Colonic mucosa (tissue), 4 donors: ENCODE results near the gene TFDP2. TPM values are rescaled to one million over a fixed set of nuclear protein-coding genes. Genes with fewer than 3 reads are reported as not detected.

Source experiments
- DNase-seq: peaks from one replicate; pipeline ENCODE4 v3.0.0-alpha.2; 2020
- H3K27ac ChIP-seq: fragments of 200-600 bp; one replicate; pipeline ENCODE4 v1.8.0; 2021
- H3K27me3 ChIP-seq: fragments of 200-600 bp; one replicate; pipeline ENCODE4 v1.8.0; 2021
- H3K36me3 ChIP-seq: fragments of 200-600 bp; one replicate; pipeline ENCODE4 v1.8.0; 2021
- H3K4me1 ChIP-seq: fragments of 200-600 bp; one replicate; pipeline ENCODE4 v1.8.0; 2021; ENCODE audit warnings: mild to moderate bottlenecking
- H3K4me3 ChIP-seq: fragments of 200-600 bp; one replicate; pipeline ENCODE4 v1.8.0; 2021
- H3K9ac ChIP-seq, 2 donors: one replicate each; pipeline ENCODE4 v1.7.0; 2013; ENCODE audit warnings: control low read depth in 2 of 2, low read depth in 2 of 2, low read length in 2 of 2
- H3K9me3 ChIP-seq: fragments of 200-600 bp; one replicate; pipeline ENCODE4 v1.8.0; 2021
- CTCF ChIP-seq: fragments of 200-600 bp; IDR thresholded peaks from one replicate; pipeline ENCODE4 v1.8.0; 2022; ENCODE audit warnings: antibody characterized with exemption, mild to moderate bottlenecking
- intact Hi-C: fragments of 100-400 bp; cut with DNase I; formaldehyde crosslinking; loops from one replicate; pipeline ENCODE4 v1.14.1; 2022
- total RNA-seq, 2 donors: library from RNA; stranded (reverse); fragmentation: NEBNext Ultra II Directional in 1 of 2; extraction: Animal tissue kit (Norgen Biotek cat#: 25700) in 1 of 2; gene quantifications; one replicate each; pipeline ENCODE4 v1.2.1, GENCODE V29; 2021
- donor health status: healthy.
- donor health status: DM: no; HTN: no; CAD: no.
- donor health status: DM: no; HTN: no; CAD: no.

TFDP2 gene
- total RNA-seq, 2 donors from 2014 or later = 33.6 to 42.7 TPM

- Histone ChIP-seq H3K36me3 (no peaks in the 10 kb centered on the region), H3K27ac (no peak overlapping the region), H3K9ac (no peak overlapping the region), H3K4me3 (no peak overlapping the region), H3K4me1 (no peaks in the 10 kb centered on the region), H3K27me3 (no peaks in the 10 kb centered on the region), H3K9me3 (no peaks in the 10 kb centered on the region)
- intact Hi-C loops = no loop called here
- no peak for TF ChIP-seq CTCF
- DNase-seq = no peak
These were observed 19.2 kb upstream of the TFDP2 start for GRCh38 chr3:142168514-142168913.

GRCh38 chr3:142165194-142165593 lies 15.8 kb upstream of the TFDP2 start:
- Histone ChIP-seq H3K9ac (no peak overlapping the region), H3K4me1 (no peaks in the 10 kb centered on the region), H3K27ac (no peak overlapping the region), H3K9me3 (no peaks in the 10 kb centered on the region), H3K4me3 (no peak overlapping the region), H3K36me3 (no peaks in the 10 kb centered on the region), H3K27me3 (no peaks in the 10 kb centered on the region)
- intact Hi-C loops = no loop called here
- TF ChIP-seq CTCF = no peak
- DNase-seq = no peak

GRCh38 chr3:142159083-142159740 lies 9.9 kb upstream of the TFDP2 start:
- intact Hi-C loops = loop anchor here (10.0 kb wide), 1 partner anchor 194 kb away; no protein-coding TSS in a partner anchor
- H3K9me3 ChIP-seq = no peaks in the 10 kb centered on the region

GRCh38 chr3:142154186-142154585 lies 4.8 kb upstream of the TFDP2 start:
- H3K36me3 ChIP-seq = no peaks in the 10 kb centered on the region
- TF ChIP-seq CTCF = no peak
- no peaks in the 10 kb centered on the region for H3K27me3 ChIP-seq
- no peak overlapping the region for H3K27ac ChIP-seq
- intact Hi-C loops = loop anchor here (10.0 kb wide), 1 partner anchor 189 kb away; no protein-coding TSS in a partner anchor
- no peak for DNase-seq
- H3K9me3 ChIP-seq = no peaks in the 10 kb centered on the region
- H3K9ac ChIP-seq = no peak overlapping the region
- H3K4me3 ChIP-seq = no peak overlapping the region
- H3K4me1 ChIP-seq = no peaks in the 10 kb centered on the region

More at GRCh38 chr3:142159083-142159740, 9.9 kb upstream of the TFDP2 start:
- H3K9ac ChIP-seq = no peak overlapping the region
- no peaks in the 10 kb centered on the region for H3K36me3 ChIP-seq
- no peak for TF ChIP-seq CTCF
- H3K27ac ChIP-seq = no peak overlapping the region
- no peaks in the 10 kb centered on the region for H3K27me3 ChIP-seq
- H3K4me1 ChIP-seq = no peaks in the 10 kb centered on the region
- no peak for DNase-seq
- no peak overlapping the region for H3K4me3 ChIP-seq

- DNase-seq = no peak
- no peak overlapping the region for H3K4me3 ChIP-seq
- no peak overlapping the region for H3K9ac ChIP-seq
- TF ChIP-seq CTCF = no peak
- H3K27ac ChIP-seq = no peak overlapping the region
- no peaks in the 10 kb centered on the region for H3K27me3 ChIP-seq
- H3K4me1 ChIP-seq = no peaks in the 10 kb centered on the region
- intact Hi-C loops = loop anchor here (10.0 kb wide), 1 partner anchor 188 kb away; no protein-coding TSS in a partner anchor
- no peaks in the 10 kb centered on the region for H3K36me3 ChIP-seq
- no peaks in the 10 kb centered on the region for H3K9me3 ChIP-seq
These were observed 3.0 kb upstream of the TFDP2 start for GRCh38 chr3:142152384-142152783.
